ENCODE data around the gene TMEM87A.

The TMEM87A gene

GRCh38 chr15:42199126-42199525, 74.1 kb downstream of the TMEM87A start:
- no peak for DNase-seq

- DNase-seq: no peak
Measured at GRCh38 chr15:42198516-42198915, 74.7 kb downstream of the TMEM87A start.

GRCh38 chr15:42194513-42194912, 78.7 kb downstream of the TMEM87A start:
- DNase-seq: no peak

GRCh38 chr15:42193383-42193782, 79.8 kb downstream of the TMEM87A start:
- no peak for DNase-seq

- DNase-seq: no peak
Measured at GRCh38 chr15:42191610-42192346, 81.5 kb downstream of the TMEM87A start.

GRCh38 chr15:42190370-42190769, 82.9 kb downstream of the TMEM87A start:
- DNase-seq: no peak

GRCh38 chr15:42185801-42186200, 87.4 kb downstream of the TMEM87A start:
- DNase-seq: no peak

GRCh38 chr15:42184736-42185135, 88.5 kb downstream of the TMEM87A start:
- DNase-seq: no peak

- no peak for DNase-seq
Measured at GRCh38 chr15:42184296-42184695, 88.9 kb downstream of the TMEM87A start.

- no peak for DNase-seq
Measured at GRCh38 chr15:42182961-42183360, 90.3 kb downstream of the TMEM87A start.

- no peak for DNase-seq
Measured at GRCh38 chr15:42182328-42182886, 90.8 kb downstream of the TMEM87A start.

GRCh38 chr15:42178056-42178455, 95.2 kb downstream of the TMEM87A start:
- no peak for DNase-seq

GRCh38 chr15:42175671-42176070, 97.6 kb downstream of the TMEM87A start:
- no peak for DNase-seq

GRCh38 chr15:42172475-42172874, 100.8 kb downstream of the TMEM87A start:
- no peak for DNase-seq

GRCh38 chr15:42171795-42172194, 101.4 kb downstream of the TMEM87A start:
- no peak for DNase-seq

GRCh38 chr15:42171122-42171521, 102.1 kb downstream of the TMEM87A start:
- no peak for DNase-seq

- DNase-seq: no peak
Measured at GRCh38 chr15:42166225-42166940, 106.8 kb downstream of the TMEM87A start.

- no peak for DNase-seq
Measured at GRCh38 chr15:42165106-42165505, 108.1 kb downstream of the TMEM87A start.

- DNase-seq: no peak
Measured at GRCh38 chr15:42163947-42164550, 109.2 kb downstream of the TMEM87A start.

- DNase-seq: no peak
Measured at GRCh38 chr15:42163291-42163690, 109.9 kb downstream of the TMEM87A start.

Measured in activated CD8-positive, alpha-beta memory T cell treated with anti-CD3 and anti-CD28 coated beads, Interleukin-2, amount 50 U/mL, for 4 hours (primary cell).